ENCODE measurements around the gene XYLT1.

- TF ChIP-seq ZNF70 (CRISPR knock-in tag; IDR thresholded peaks at IDR 0.05), result no peak
- no peak for TF ChIP-seq PATZ1 (CRISPR knock-in tag; IDR thresholded peaks at IDR 0.05; ENCODE audit: borderline replicate concordance)
- TF ChIP-seq BACH2 (CRISPR knock-in tag; IDR thresholded peaks at IDR 0.05; ENCODE audit: borderline replicate concordance), result no peak
- TF ChIP-seq GLIS3 (CRISPR knock-in tag; IDR thresholded peaks at IDR 0.05), result no peak
- TF ChIP-seq RARB (CRISPR knock-in tag; IDR thresholded peaks at IDR 0.05), result no peak
- TF ChIP-seq ZFP3 (CRISPR knock-in tag; IDR thresholded peaks at IDR 0.05), result no peak
Observed at GRCh38 chr16:17461951-17462729, 8.6 kb downstream of the XYLT1 start.
